ENCODE measurements around the gene TRIM29. TPM values are rescaled to one million over a fixed set of nuclear protein-coding genes. Genes with fewer than 3 reads are reported as not detected.

TRIM29 gene
- total and polyA plus RNA-seq, 7 experiments from 2014 or later, result not detected

- Mint-ChIP-seq H3K4me1 (no peaks in the 10 kb centered on the region), H3K36me3 (no peaks in the 10 kb centered on the region), H3K27ac (no peak overlapping the region), H3K4me3 (no peak overlapping the region), H3K27me3 (peaks cover 8 to 43% (median 27%) of the 10 kb centered on the region in 5 donors), H3K9me3 (no peaks in the 10 kb centered on the region)
- Histone ChIP-seq H3K27ac (ENCODE audit: low read depth, low read length) (no peak overlapping the region), H3K4me1 (ENCODE audit: control insufficient read depth in 2 of 2, insufficient read depth in 2 of 2, low read length in 2 of 2) (no peaks in the 10 kb centered on the region), H3K9me3 (ENCODE audit: control insufficient read depth in 2 of 3, low read length in 3 of 3) (no peaks in the 10 kb centered on the region), H3K27me3 (ENCODE audit: control insufficient read depth in 2 of 2, insufficient read depth in 2 of 2, low read length in 2 of 2) (no peaks in the 10 kb centered on the region), H3K4me3 (ENCODE audit: low read length) (no peak overlapping the region), H3K36me3 (ENCODE audit: control insufficient read depth in 2 of 3, insufficient read depth in 3 of 3, low read length in 3 of 3) (no peaks in the 10 kb centered on the region)
- intact Hi-C loops (cut with micrococcal nuclease), result no loop called here
- DNase-seq (no peak), ATAC-seq (no peak)
- CTCF ChIA-PET, result no interaction called here
- POLR2A ChIA-PET, result no interaction called here
These were observed 74.1 kb downstream of the TRIM29 start for GRCh38 chr11:120063686-120064340.

GRCh38 chr11:120062561-120062930, 75.4 kb downstream of the TRIM29 start:
- DNase-seq, result no peak
- no peak overlapping the region for H3K4me3 Mint-ChIP-seq
- intact Hi-C loops (cut with micrococcal nuclease), result no loop called here

GRCh38 chr11:120061761-120062560, 76.0 kb downstream of the TRIM29 start:
- Histone ChIP-seq H3K36me3 (ENCODE audit: control insufficient read depth in 2 of 3, insufficient read depth in 3 of 3, low read length in 3 of 3) (no peaks in the 10 kb centered on the region), H3K4me3 (ENCODE audit: low read length) (no peak overlapping the region), H3K27me3 (ENCODE audit: control insufficient read depth in 2 of 2, insufficient read depth in 2 of 2, low read length in 2 of 2) (no peaks in the 10 kb centered on the region), H3K27ac (ENCODE audit: low read depth, low read length) (no peak overlapping the region), H3K4me1 (ENCODE audit: control insufficient read depth in 2 of 2, insufficient read depth in 2 of 2, low read length in 2 of 2) (no peaks in the 10 kb centered on the region), H3K9me3 (ENCODE audit: control insufficient read depth in 2 of 3, low read length in 3 of 3) (no peaks in the 10 kb centered on the region)
- ChIA-PET POLR2A (no interaction called here), CTCF (no interaction called here)
- Mint-ChIP-seq H3K4me1 (no peaks in the 10 kb centered on the region), H3K9me3 (peaks cover 0 to under 1% (median 0%) of the 10 kb centered on the region in 11 donors), H3K36me3 (no peaks in the 10 kb centered on the region), H3K4me3 (no peak overlapping the region), H3K27me3 (peaks cover 0 to 36% (median 18%) of the 10 kb centered on the region in 5 donors), H3K27ac (no peak overlapping the region)
- DNase-seq (no peak), ATAC-seq (no peak)
- intact Hi-C loops (cut with micrococcal nuclease), result no loop called here

More at GRCh38 chr11:120062561-120062930, 75.4 kb downstream of the TRIM29 start:
- H3K27me3 Mint-ChIP-seq, result peaks cover 0 to 31% (median 19%) of the 10 kb centered on the region in 5 donors
- H3K27ac Mint-ChIP-seq, result no peak overlapping the region
- H3K27ac ChIP-seq (ENCODE audit: low read depth, low read length), result no peak overlapping the region
- no peaks in the 10 kb centered on the region for H3K36me3 ChIP-seq (ENCODE audit: control insufficient read depth in 2 of 3, insufficient read depth in 3 of 3, low read length in 3 of 3)
- no peaks in the 10 kb centered on the region for H3K9me3 Mint-ChIP-seq
- no peak for ATAC-seq
- no peaks in the 10 kb centered on the region for H3K36me3 Mint-ChIP-seq
- H3K4me1 ChIP-seq (ENCODE audit: control insufficient read depth in 2 of 2, insufficient read depth in 2 of 2, low read length in 2 of 2), result no peaks in the 10 kb centered on the region
- no peaks in the 10 kb centered on the region for H3K27me3 ChIP-seq (ENCODE audit: control insufficient read depth in 2 of 2, insufficient read depth in 2 of 2, low read length in 2 of 2)
- H3K9me3 ChIP-seq (ENCODE audit: control insufficient read depth in 2 of 3, low read length in 3 of 3), result no peaks in the 10 kb centered on the region
- H3K4me1 Mint-ChIP-seq, result no peaks in the 10 kb centered on the region
- ChIA-PET CTCF (no interaction called here), POLR2A (no interaction called here)
- H3K4me3 ChIP-seq (ENCODE audit: low read length), result no peak overlapping the region

Other genes starting within 250 kb of the TRIM29 start
- gene OAF, start 72.9 kb upstream of the TRIM29 start, total RNA-seq, result 10 to 100 TPM in 1 of 5 experiments, 1 to 10 TPM in 4; 3.4 to 21.2 (median 4.6) TPM
- 1 to 10 TPM; 3.2 to 5.2 TPM for gene OAF, start 72.9 kb upstream of the TRIM29 start, polyA plus RNA-seq
- under 1 TPM in 1 of 5 experiments, not detected in 4; 0.24 TPM for gene POU2F3, start 102.0 kb upstream of the TRIM29 start, total RNA-seq
- gene POU2F3, start 102.0 kb upstream of the TRIM29 start, polyA plus RNA-seq, result not detected
- under 1 TPM in 3 of 5 experiments, not detected in 2; 0.11 to 0.48 (median 0.17) TPM for gene TLCD5, start 187.2 kb upstream of the TRIM29 start, total RNA-seq
- gene TLCD5, start 187.2 kb upstream of the TRIM29 start, polyA plus RNA-seq, result not detected
- 10 to 100 TPM in 2 of 5 experiments, 1 to 10 TPM in 3; 1.9 to 13.1 (median 3.5) TPM for gene ARHGEF12, start 198.3 kb upstream of the TRIM29 start, total RNA-seq
- under 1 TPM; 0.38 to 0.49 TPM for gene ARHGEF12, start 198.3 kb upstream of the TRIM29 start, polyA plus RNA-seq

All from naive thymus-derived CD4-positive, alpha-beta T cell (primary cell).